GM10266 (cell line): Measurements from ENCODE around the gene STRA8.

Source experiments
- DNase-seq: peaks from one replicate; pipeline ENCODE4 v3.0.0; 2012; ENCODE audit errors: extremely low spot score
- CTCF ChIP-seq: IDR thresholded peaks from 2 replicates; pipeline ENCODE4 v1.5.1; 2012; ENCODE audit warnings: mild to moderate bottlenecking, low read depth; ENCODE audit not compliant: control insufficient read depth, insufficient read depth; ENCODE audit errors: missing control alignments

The STRA8 gene

GRCh38 chr7:135197343-135197742 lies 36.3 kb upstream of the STRA8 start:
- DNase-seq = no peak
- TF ChIP-seq CTCF = no peak

- TF ChIP-seq CTCF = no peak
- DNase-seq = no peak
Measured at GRCh38 chr7:135197906-135198655, 35.6 kb upstream of the STRA8 start.

GRCh38 chr7:135199439-135199838 lies 34.2 kb upstream of the STRA8 start:
- TF ChIP-seq CTCF = no peak
- no peak for DNase-seq

- DNase-seq = no peak
- no peak for TF ChIP-seq CTCF
Measured at GRCh38 chr7:135200821-135201331, 32.8 kb upstream of the STRA8 start.

- TF ChIP-seq CTCF = no peak
- DNase-seq = no peak
Measured at GRCh38 chr7:135201350-135201749, 32.3 kb upstream of the STRA8 start.

GRCh38 chr7:135204341-135204749 lies 29.3 kb upstream of the STRA8 start:
- DNase-seq = no peak
- TF ChIP-seq CTCF = no peak

- TF ChIP-seq CTCF = no peak
- no peak for DNase-seq
Measured at GRCh38 chr7:135204876-135205275, 28.8 kb upstream of the STRA8 start.
